SK-N-SH (cell line): ENCODE results near the gene GRIP1.

ENCODE experiments used
- CTCF ChIP-seq: fragments of 200-600 bp; sonication (generic); IDR thresholded peaks from 2 replicates; pipeline ENCODE4 v1.6.1; 2017; ENCODE audit warnings: antibody characterized with exemption, mild to moderate bottlenecking, moderate library complexity
- EP300 ChIP-seq, 2 experiments: IDR thresholded peaks; 2 replicates each; pipeline versions ENCODE4 v1.4.0 to v1.6.1; 2012; ENCODE audit warnings: borderline replicate concordance in 1 of 2, low read depth in 1 of 2, low read length in 1 of 2
- EZH2phosphoT487 ChIP-seq: fragments of 200-600 bp; sonication (generic); IDR thresholded peaks from 2 replicates; pipeline ENCODE4 v1.6.1; 2017; ENCODE audit warnings: low read depth, mixed run types, mild to moderate bottlenecking, antibody characterized with exemption, moderate library complexity, borderline replicate concordance
- FOSL2 ChIP-seq: IDR thresholded peaks from 2 replicates; pipeline ENCODE4 v1.4.0; 2012; ENCODE audit warnings: low read depth, mild to moderate bottlenecking, moderate library complexity, borderline replicate concordance
- FOXJ3 ChIP-seq: sonication (generic); formaldehyde crosslinking; IDR thresholded peaks from 2 replicates; pipeline ENCODE4 v1.5.1; 2020; ENCODE audit warnings: mild to moderate bottlenecking, missing genetic modification reagents
- GABPA ChIP-seq: IDR thresholded peaks from 2 replicates; pipeline ENCODE4 v1.4.0; 2012; ENCODE audit warnings: low read depth, mild to moderate bottlenecking
- POLR2AphosphoS5 ChIP-seq: IDR thresholded peaks from 2 replicates; pipeline ENCODE4 v1.6.1; 2012; ENCODE audit warnings: low read depth, low read length
- RAD21 ChIP-seq: IDR thresholded peaks from 2 replicates; pipeline ENCODE4 v1.6.1; 2012; ENCODE audit warnings: mild to moderate bottlenecking, low read length
- RFX5 ChIP-seq: IDR thresholded peaks from 2 replicates; pipeline ENCODE4 v1.6.1; 2012; ENCODE audit warnings: mild to moderate bottlenecking, improper control_type of control experiment, low read length
- USF2 ChIP-seq: fragments of 150-350 bp; IDR thresholded peaks from 2 replicates; pipeline ENCODE4 v1.6.1; 2017; ENCODE audit warnings: antibody characterized with exemption, low read length, low read depth, borderline replicate concordance
- YY1 ChIP-seq: IDR thresholded peaks from 2 replicates; pipeline ENCODE4 v1.4.0; 2012; ENCODE audit warnings: low read depth, mild to moderate bottlenecking
- ZBTB33 ChIP-seq: IDR thresholded peaks from 2 replicates; pipeline ENCODE4 v1.4.0; 2012; ENCODE audit warnings: low read depth, borderline replicate concordance
- TF ChIP-seq, protein P1 (sequence below): IDR thresholded peaks from 2 replicates; pipeline ENCODE4; 2012
- TF ChIP-seq, protein P2 (sequence below): fragments of 150-350 bp; IDR thresholded peaks from 2 replicates; pipeline ENCODE4 v1.6.1; 2016; ENCODE audit warnings: mild to moderate bottlenecking, low read depth, low read length

DNA sequence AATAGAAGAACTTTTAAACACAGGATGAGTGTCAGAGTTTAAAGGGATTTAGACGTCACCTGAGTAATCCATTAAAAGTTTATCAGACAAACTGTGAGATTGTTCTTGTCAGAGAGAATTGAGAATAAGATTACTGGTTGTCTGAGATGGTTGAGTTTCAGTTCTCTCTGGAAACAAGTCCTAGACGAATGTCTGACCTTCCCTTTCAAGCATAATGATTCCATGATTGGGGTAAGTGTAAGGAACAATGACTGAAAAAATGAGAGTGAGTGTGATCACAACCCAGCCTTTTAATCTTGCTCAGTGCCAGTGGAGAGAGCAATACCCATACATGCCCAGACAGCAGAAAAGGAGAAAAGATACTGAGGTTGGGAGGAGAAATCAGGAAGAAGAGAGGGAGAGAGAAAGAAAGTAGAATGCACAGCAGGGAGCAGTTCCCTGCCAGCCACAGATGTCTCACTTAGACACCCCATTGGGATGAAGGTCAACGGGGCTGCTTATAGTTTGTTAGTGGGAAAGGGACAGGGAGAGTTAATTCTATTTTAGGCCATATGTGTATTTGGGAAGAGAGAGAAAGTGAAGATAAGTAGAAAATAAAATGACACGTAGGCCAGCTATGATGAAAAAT is 4.3 kb downstream of the GRIP1 start:
- no peak for TF ChIP-seq RAD21
- no peak for TF ChIP-seq CTCF
- no peak for TF ChIP-seq EP300 (IDR thresholded peaks at IDR 0.05; ENCODE audit: borderline replicate concordance in 1 of 2, low read depth in 1 of 2, low read length in 1 of 2)
- TF ChIP-seq GABPA: no peak
- TF ChIP-seq EZH2phosphoT487: no peak
- no peak for TF ChIP-seq YY1
- no peak for TF ChIP-seq FOXJ3 (CRISPR knock-in tag)
- TF ChIP-seq, protein P1, sequence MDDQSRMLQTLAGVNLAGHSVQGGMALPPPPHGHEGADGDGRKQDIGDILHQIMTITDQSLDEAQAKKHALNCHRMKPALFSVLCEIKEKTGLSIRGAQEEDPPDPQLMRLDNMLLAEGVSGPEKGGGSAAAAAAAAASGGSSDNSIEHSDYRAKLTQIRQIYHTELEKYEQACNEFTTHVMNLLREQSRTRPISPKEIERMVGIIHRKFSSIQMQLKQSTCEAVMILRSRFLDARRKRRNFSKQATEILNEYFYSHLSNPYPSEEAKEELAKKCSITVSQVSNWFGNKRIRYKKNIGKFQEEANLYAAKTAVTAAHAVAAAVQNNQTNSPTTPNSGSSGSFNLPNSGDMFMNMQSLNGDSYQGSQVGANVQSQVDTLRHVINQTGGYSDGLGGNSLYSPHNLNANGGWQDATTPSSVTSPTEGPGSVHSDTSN: no peak
- TF ChIP-seq, protein P2, sequence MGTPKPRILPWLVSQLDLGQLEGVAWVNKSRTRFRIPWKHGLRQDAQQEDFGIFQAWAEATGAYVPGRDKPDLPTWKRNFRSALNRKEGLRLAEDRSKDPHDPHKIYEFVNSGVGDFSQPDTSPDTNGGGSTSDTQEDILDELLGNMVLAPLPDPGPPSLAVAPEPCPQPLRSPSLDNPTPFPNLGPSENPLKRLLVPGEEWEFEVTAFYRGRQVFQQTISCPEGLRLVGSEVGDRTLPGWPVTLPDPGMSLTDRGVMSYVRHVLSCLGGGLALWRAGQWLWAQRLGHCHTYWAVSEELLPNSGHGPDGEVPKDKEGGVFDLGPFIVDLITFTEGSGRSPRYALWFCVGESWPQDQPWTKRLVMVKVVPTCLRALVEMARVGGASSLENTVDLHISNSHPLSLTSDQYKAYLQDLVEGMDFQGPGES: no peak
- TF ChIP-seq FOSL2: no peak
- no peak for TF ChIP-seq ZBTB33
- TF ChIP-seq RFX5: no peak
- no peak for TF ChIP-seq POLR2AphosphoS5
- TF ChIP-seq USF2: no peak
